Right cardiac atrium (tissue), 5 donors: ENCODE results near the gene PHF23. TPM values are rescaled to one million over a fixed set of nuclear protein-coding genes. Genes with fewer than 3 reads are reported as not detected.
A peak's percentile ranks its signal among the peaks of the same experiment; 100 is the strongest.

ENCODE experiments used
- ATAC-seq, 2 donors: fragments of 200-7000 bp; cut with Tn5 transposase; one replicate each; pipeline versions ENCODE4 v1.8.0 to v1.9.1; 2020; ENCODE audit warnings: moderate library complexity in 2 of 2, mild to moderate bottlenecking in 1 of 2
- DNase-seq, 3 donors: peaks; one replicate each; pipeline ENCODE4 v3.0.0-alpha.2; 2020
- H3K27ac ChIP-seq: one replicate; pipeline ENCODE4 v1.5.1; 2013; ENCODE audit warnings: mild to moderate bottlenecking, low read length, control low read depth, moderate library complexity
- H3K27me3 ChIP-seq: one replicate; pipeline ENCODE4 v1.6.1; 2013; ENCODE audit not compliant: control insufficient read depth, insufficient read depth
- H3K4me1 ChIP-seq: one replicate; pipeline ENCODE4 v1.6.1; 2013; ENCODE audit warnings: low read length; ENCODE audit not compliant: control insufficient read depth, insufficient read depth
- H3K4me3 ChIP-seq: one replicate; pipeline ENCODE4 v1.5.1; 2013; ENCODE audit warnings: low read length, control low read depth
- H3K9me3 ChIP-seq: one replicate; pipeline ENCODE4 v1.6.1; 2013; ENCODE audit warnings: low read length; ENCODE audit not compliant: control insufficient read depth
- WGBS: extraction: QIAGEN DNeasy Blood & Tissue Kit; methylation state at CpG from one replicate; pipeline ENCODE4 v1.1.7; 2013; 5-methylcytosine and 5-hydroxymethylcytosine counted together
- intact Hi-C, 4 donors: fragments of 100-400 bp; cut with DNase I; formaldehyde crosslinking; loops; one replicate each; pipeline versions ENCODE4 v1.11.0 to v1.14.0; 2022 to 2023
- polyA plus RNA-seq: library from polyadenylated mRNA; stranded (reverse); fragments of 200-250 nt; gene quantifications from one replicate; pipeline ENCODE4 v1.2.3, GENCODE V29; 2013
- total RNA-seq, 4 donors: library from RNA; stranded (reverse); fragmentation: NEBNext Ultra II Directional; extraction: Animal tissue kit (Norgen Biotek cat#: 25700); gene quantifications; one replicate each; pipeline ENCODE4 v1.2.1, GENCODE V29; 2021
- donor health status: healthy with polysubstance abuse.
- donor health status: DM: no; HTN: yes; CAD: no.
- donor health status: DM: no; HTN: no; CAD: no.
- donor health status: DM: no; HTN: yes; CAD: no; lungs with severe emphysema.
- donor health status: DM: yes; HTN: yes; CAD: no.

The PHF23 gene
- total and polyA plus RNA-seq, 5 donors, result 18.8 to 30.4 (median 24.4) TPM

- intact Hi-C loops, result no loop called here
- H3K9me3 ChIP-seq, result no peaks in the 10 kb centered on the region
- DNase-seq (peak in 1 of 3 donors; percentile 37), ATAC-seq (no peak)
- no peaks in the 10 kb centered on the region for H3K27me3 ChIP-seq
- no peak overlapping the region for H3K27ac ChIP-seq
- H3K4me3 ChIP-seq, result no peak overlapping the region
- H3K4me1 ChIP-seq, result peaks cover 8% of the 10 kb centered on the region
- 84% methylated on average over 22 of the region's 22 CpGs for WGBS
These were observed 3.3 kb downstream of the PHF23 start for GRCh38 chr17:7235693-7236665.

- intact Hi-C loops, result no loop called here
- no peaks in the 10 kb centered on the region for H3K27me3 ChIP-seq
- peak within 1 kb of the TSS; percentile 46 for H3K27ac ChIP-seq
- peaks cover 5% of the 10 kb centered on the region for H3K4me1 ChIP-seq
- H3K9me3 ChIP-seq, result no peaks in the 10 kb centered on the region
- DNase-seq (peak; percentile 96 to 98 (median 98)), ATAC-seq (peak; percentile 67)
- peak within 1 kb of the TSS; percentile 63 for H3K4me3 ChIP-seq
- WGBS, result under 1% methylated on average over 72 of the region's 72 CpGs
These were observed 4.9 kb downstream of the PHF23 start, which contains the start of gene DVL2 for GRCh38 chr17:7234083-7234951. Gene DVL2 (minus strand): TSS chr17:7234517. CDS start chr17:7234262, 255 bp downstream.

GRCh38 chr17:7233701-7234082 is 5.6 kb downstream of the PHF23 start:
- intact Hi-C loops, result no loop called here
- ATAC-seq (peak in 1 of 2 donors; percentile 0), DNase-seq (no peak)
- Histone ChIP-seq H3K4me1 (peaks cover 5% of the 10 kb centered on the region), H3K4me3 (peak overlapping the region; percentile 63), H3K9me3 (no peaks in the 10 kb centered on the region), H3K27me3 (no peaks in the 10 kb centered on the region), H3K27ac (peak overlapping the region; percentile 15)
- under 1% methylated on average over 9 of the region's 9 CpGs for WGBS

GRCh38 chr17:7232114-7232513 is 7.1 kb downstream of the PHF23 start:
- Histone ChIP-seq H3K27ac (no peak overlapping the region), H3K9me3 (no peaks in the 10 kb centered on the region), H3K4me1 (peaks cover 3% of the 10 kb centered on the region), H3K4me3 (no peak overlapping the region), H3K27me3 (no peaks in the 10 kb centered on the region)
- 73% methylated on average over 5 of the region's 5 CpGs for WGBS
- DNase-seq (no peak), ATAC-seq (no peak)
- intact Hi-C loops, result no loop called here

- intact Hi-C loops, result no loop called here
- ATAC-seq, result no peak
- 94% methylated on average over 19 of the region's 19 CpGs for WGBS
- no peak overlapping the region for H3K27ac ChIP-seq
- DNase-seq, result peak in 2 of 3 donors; percentile 34 to 41
- peaks cover 3% of the 10 kb centered on the region for H3K4me1 ChIP-seq
- no peaks in the 10 kb centered on the region for H3K9me3 ChIP-seq
- no peak overlapping the region for H3K4me3 ChIP-seq
- H3K27me3 ChIP-seq, result no peaks in the 10 kb centered on the region
These were observed 9.8 kb downstream of the PHF23 start for GRCh38 chr17:7229504-7229903.

GRCh38 chr17:7228920-7229319 is 10.3 kb downstream of the PHF23 start:
- Histone ChIP-seq H3K27ac (no peak overlapping the region), H3K27me3 (no peaks in the 10 kb centered on the region), H3K4me3 (no peak overlapping the region), H3K9me3 (no peaks in the 10 kb centered on the region), H3K4me1 (peaks cover 3% of the 10 kb centered on the region)
- intact Hi-C loops, result no loop called here
- DNase-seq, result peak in 2 of 3 donors; percentile 35 to 50
- 91% methylated on average over 14 of the region's 14 CpGs for whole genome bisulfite sequencing
- ATAC-seq, result no peak

- no peak overlapping the region for H3K27ac ChIP-seq
- H3K27me3 ChIP-seq, result no peaks in the 10 kb centered on the region
- peak in 1 of 3 donors; percentile 53 for DNase-seq
- no peaks in the 10 kb centered on the region for H3K9me3 ChIP-seq
- no peak for ATAC-seq
- no peaks in the 10 kb centered on the region for H3K4me1 ChIP-seq
- intact Hi-C loops, result no loop called here
- no peak overlapping the region for H3K4me3 ChIP-seq
- WGBS, result 91% methylated on average over 31 of the region's 31 CpGs
These were observed 12.2 kb downstream of the PHF23 start for GRCh38 chr17:7226721-7227710.

- WGBS, result 76% methylated on average over 21 of the region's 21 CpGs
These were observed 13.4 kb downstream of the PHF23 start for GRCh38 chr17:7225711-7226331.

GRCh38 chr17:7224661-7225111 is 14.6 kb downstream of the PHF23 start:
- intact Hi-C loops, result no loop called here
- H3K4me3 ChIP-seq, result no peak overlapping the region
- H3K27ac ChIP-seq, result no peak overlapping the region
- DNase-seq, result peak in 1 of 3 donors; percentile 61
- WGBS, result 65% methylated on average over 15 of the region's 15 CpGs
- no peaks in the 10 kb centered on the region for H3K9me3 ChIP-seq
- no peak for ATAC-seq
- H3K27me3 ChIP-seq, result no peaks in the 10 kb centered on the region
- H3K4me1 ChIP-seq, result peaks cover 2% of the 10 kb centered on the region

More at GRCh38 chr17:7225711-7226331, 13.4 kb downstream of the PHF23 start:
- Histone ChIP-seq H3K9me3 (no peaks in the 10 kb centered on the region), H3K4me1 (peaks cover under 1% of the 10 kb centered on the region), H3K27me3 (no peaks in the 10 kb centered on the region), H3K4me3 (no peak overlapping the region), H3K27ac (no peak overlapping the region)
- intact Hi-C loops, result no loop called here
- ATAC-seq (peak in 1 of 2 donors; percentile 4), DNase-seq (peak in 2 of 3 donors; percentile 60 to 63)
